K562 (cell line): ENCODE data around the gene CNN3. TPM values are rescaled to one million over a fixed set of nuclear protein-coding genes. Genes with fewer than 3 reads are reported as not detected.

Source experiments
- ATAC-seq: fragments of 200-7000 bp; cut with Tn5 transposase; 3 replicates; pipeline ENCODE4 v1.9.1; 2020; ENCODE audit warnings: moderate library complexity
- BruUV-seq: library from RNA; stranded (reverse); fragments of 400-500 nt; replicated peaks from 2 replicates; lab custom pipeline; 2021; lab: Mats Ljungman, UMichigan
- CTCF ChIA-PET: fragments of 300-600 bp; formaldehyde crosslinking; extraction: SDS; loops from one replicate; lab custom pipeline; 2021; ENCODE audit warnings: low intra/inter-chr PET ratio; lab: Yijun Ruan, JAX
- POLR2A ChIA-PET: fragments of 300-600, 350-650 bp; sonication (Branson Sonifier 250); formaldehyde crosslinking; extraction: SDS; loops from one replicate; lab custom pipeline; 2021; ENCODE audit warnings: antibody characterized with exemption, inconsistent platforms; lab: Yijun Ruan, JAX
- DNase-seq, 4 experiments: peaks; one replicate each; pipeline versions ENCODE4 v3.0.0 to v3.0.0-alpha.2; 2011 to 2018; ENCODE audit warnings: low spot score in 3 of 4, mixed read lengths in 3 of 4; ENCODE audit errors: extremely low read depth in 1 of 4
- FAIRE-seq: peaks from 2 replicates; lab custom pipeline; 2011; peaks lifted over from hg19 to GRCh38; lab: Jason Lieb, UNC
- H2AFZ ChIP-seq: 2 replicates; pipeline ENCODE4 v1.6.0; 2011; ENCODE audit warnings: low read depth, low read length, control low read depth, inconsistent platforms
- H3K27ac ChIP-seq: fragments of 200-600 bp; 3 replicates; pipeline ENCODE4 v1.8.0; 2011; ENCODE audit warnings: low read depth, mild to moderate bottlenecking, control low read depth, inconsistent platforms, low read length, moderate library complexity, mixed read lengths; ENCODE audit errors: extremely low read depth
- H3K27me3 ChIP-seq, 2 experiments: fragments of 300-600 bp in 1 of 2; 2 replicates in 1 of 2; 3 replicates in 1 of 2; pipeline versions ENCODE4 v1.6.0 to v1.8.0; 2011; ENCODE audit warnings: inconsistent platforms in 2 of 2, low read length in 2 of 2, mild to moderate bottlenecking in 1 of 2, mixed read lengths in 1 of 2, moderate library complexity in 1 of 2; ENCODE audit not compliant: control insufficient read depth in 2 of 2, insufficient read depth in 2 of 2
- H3K36me3 ChIP-seq: fragments of 300-600 bp; 3 replicates; pipeline ENCODE4 v1.8.0; 2011; ENCODE audit warnings: mild to moderate bottlenecking, low read length, inconsistent platforms; ENCODE audit not compliant: control insufficient read depth, insufficient read depth
- H3K4me1 ChIP-seq, 2 experiments: fragments of 200-600 bp in 1 of 2; replicated peaks in 1 of 2; 2 replicates in 1 of 2; 3 replicates in 1 of 2; pipeline versions ENCODE4 v1.5.1 to v1.8.0; 2011; ENCODE audit warnings: inconsistent platforms in 2 of 2, low read length in 2 of 2, mild to moderate bottlenecking in 1 of 2, mixed read lengths in 1 of 2, moderate library complexity in 1 of 2; ENCODE audit not compliant: control insufficient read depth in 2 of 2, insufficient read depth in 2 of 2
- H3K4me2 ChIP-seq: 2 replicates; pipeline ENCODE4 v1.6.1; 2011; ENCODE audit warnings: low read length, control low read depth, inconsistent platforms, mixed read lengths; ENCODE audit not compliant: insufficient read depth
- H3K4me3 ChIP-seq: fragments of 200-600 bp; sonication (generic), shearing (Covaris generic); 2 replicates; pipeline ENCODE4 v1.5.1; 2016; ENCODE audit warnings: control low read depth, inconsistent platforms
- H3K79me2 ChIP-seq: fragments of 200-600 bp; 3 replicates; pipeline ENCODE4 v1.8.0; 2011; ENCODE audit warnings: low read length, inconsistent platforms; ENCODE audit not compliant: control insufficient read depth, insufficient read depth
- H3K9ac ChIP-seq, 2 experiments: 2 replicates each; pipeline versions ENCODE4 v1.6.0 to v1.6.1; 2011; ENCODE audit warnings: low read depth in 2 of 2, low read length in 2 of 2, control low read depth in 1 of 2, inconsistent platforms in 1 of 2, mild to moderate bottlenecking in 1 of 2, mixed read lengths in 1 of 2; ENCODE audit not compliant: insufficient read depth in 1 of 2
- H3K9me1 ChIP-seq: one replicate; pipeline ENCODE4 v1.6.0; 2011; ENCODE audit warnings: inconsistent platforms, mild to moderate bottlenecking, low read length, moderate library complexity; ENCODE audit not compliant: control insufficient read depth, insufficient read depth
- H3K9me3 ChIP-seq: replicated peaks from 2 replicates; pipeline ENCODE4 v1.5.1; 2011; ENCODE audit warnings: low read depth, low read length, inconsistent platforms; ENCODE audit not compliant: control insufficient read depth, insufficient read depth
- H4K20me1 ChIP-seq: replicated peaks from 2 replicates; pipeline ENCODE4 v1.6.1; 2011; ENCODE audit warnings: low read length, inconsistent platforms, mixed read lengths; ENCODE audit not compliant: control insufficient read depth, insufficient read depth
- ATF7 ChIP-seq: fragments of 450-650 bp; IDR thresholded peaks from 2 replicates; pipeline ENCODE4 v1.7.1; 2014; ENCODE audit warnings: mild to moderate bottlenecking, moderate library complexity
- CEBPG ChIP-seq, 3 experiments: fragments of 200-800 bp in 1 of 3; sonication (Bioruptor generic) in 1 of 3; sonication (generic) in 1 of 3; formaldehyde crosslinking in 1 of 3; IDR thresholded peaks in 2 of 3; conservative IDR thresholded peaks in 1 of 3; 2 replicates each; pipeline versions ENCODE4 v1.6.1 to v1.8.0; 2016 to 2022; ENCODE audit warnings: missing compliant biosample characterization in 2 of 3, missing genetic modification characterization in 2 of 3, mild to moderate bottlenecking in 1 of 3, missing genetic modification reagents in 1 of 3
- CTCFL ChIP-seq: IDR thresholded peaks from 2 replicates; pipeline ENCODE4 v1.6.1; 2011; ENCODE audit warnings: borderline replicate concordance, low read depth, mild to moderate bottlenecking, moderate library complexity, low read length; ENCODE audit not compliant: insufficient read depth, poor library complexity, severe bottlenecking
- CUX1 ChIP-seq: fragments of 200-800 bp; sonication (Bioruptor generic); IDR thresholded peaks from 2 replicates; pipeline ENCODE4 v1.6.1; 2016; ENCODE audit warnings: missing genetic modification characterization, missing compliant biosample characterization
- KAT8 ChIP-seq: fragments of 450-650 bp; IDR thresholded peaks from 2 replicates; pipeline ENCODE4 v1.6.1; 2016; ENCODE audit warnings: low read depth, mild to moderate bottlenecking
- MAFF ChIP-seq: IDR thresholded peaks from 2 replicates; pipeline ENCODE4 v1.6.1; 2012; ENCODE audit warnings: low read length, improper control_type of control experiment
- MEIS2 ChIP-seq: fragments of 450-650 bp; IDR thresholded peaks from 2 replicates; pipeline ENCODE4 v1.6.1; 2014; ENCODE audit warnings: mild to moderate bottlenecking; ENCODE audit not compliant: partially characterized antibody
- PKNOX1 ChIP-seq: fragments of 450-650 bp; IDR thresholded peaks from 2 replicates; pipeline ENCODE4 v1.6.1; 2016
- RBFOX2 ChIP-seq: fragments of 200-400 bp; formaldehyde crosslinking; IDR thresholded peaks from 2 replicates; pipeline ENCODE4 v1.6.1; 2017; ENCODE audit warnings: low read depth, mild to moderate bottlenecking, low read length, moderate library complexity
- SNAPC5 ChIP-seq: fragments of 250-450 bp; sonication (Bioruptor Pico); IDR thresholded peaks from 2 replicates; pipeline ENCODE4 v1.8.0; 2021; ENCODE audit warnings: moderate library complexity, mild to moderate bottlenecking, inconsistent platforms
- ZNF589 ChIP-seq: fragments of 200-800 bp; sonication (Bioruptor generic); IDR thresholded peaks from 2 replicates; pipeline ENCODE4 v1.6.1; 2016; ENCODE audit warnings: low read depth, missing genetic modification characterization, missing compliant biosample characterization
- WGBS: fragments of 100-300 bp; shearing (Covaris generic); methylation state at CpG from one replicate; pipeline ENCODE4 v1.1.6; 2016; ENCODE audit warnings: low coverage, mixed read lengths; ENCODE audit not compliant: insufficient coverage; ENCODE audit errors: missing lambda C conversion rate; 5-methylcytosine and 5-hydroxymethylcytosine counted together
- in situ Hi-C: fragments of 300-500 bp; cut with MboI; formaldehyde crosslinking; loops from 4 replicates; pipeline ENCODE4 v1.15.0; 2018; ENCODE audit warnings: inconsistent platforms, mixed read lengths
- intact Hi-C: fragments of 100-400 bp; cut with micrococcal nuclease; formaldehyde crosslinking; loops from 2 replicates; pipeline ENCODE4 v1.14.2; 2022
- polyA plus RNA-seq, 8 experiments: library from polyadenylated mRNA; depleted of rRNA in 4 of 8; stranded (reverse) in 5 of 8; unstranded in 3 of 8; fragments of >200 nt; fragmentation: Nextera tagmentation in 2 of 8; fragmentation: Illumina TruSeq in 1 of 8; extraction: Ambion mirVana in 2 of 8; extraction: Trizol in 1 of 8; gene quantifications; 2 replicates each; pipeline versions ENCODE4 v1.2.1 to v1.2.3, GENCODE V29; 2011 to 2014; ENCODE audit warnings: inconsistent platforms in 1 of 8, missing spikeins in 1 of 8
- total RNA-seq, 7 experiments: library from RNA; depleted of rRNA in 6 of 7; stranded (reverse); fragments of >200 nt in 6 of 7; fragmentation: Illumina TruSeq in 2 of 7; extraction: Trizol in 2 of 7; gene quantifications; 2 replicates each; pipeline versions ENCODE4 v1.2.1 to v1.2.3, GENCODE V29; 2011 to 2021; ENCODE audit warnings: low replicate concordance in 1 of 7

The CNN3 gene
- total and polyA plus RNA-seq, 9 of the 15 experiments (the other 6 are each of a cell fraction or from before 2014, with no cell fraction given), result 0.06 to 0.62 (median 0.18) TPM; not detected in 4

GRCh38 chr1:94901841-94902240, 25.1 kb downstream of the CNN3 start:
- H3K4me1 ChIP-seq, result no peaks in the 10 kb centered on the region
- no peaks in the 10 kb centered on the region for H3K9me3 ChIP-seq
- whole genome bisulfite sequencing, result 0% methylated on average over 4 of the region's 4 CpGs
- no peaks in the 10 kb centered on the region for H4K20me1 ChIP-seq
- no peak overlapping the region for H3K4me3 ChIP-seq
- H3K4me2 ChIP-seq, result no peak overlapping the region
- H2AFZ ChIP-seq, result no peak overlapping the region
- intact Hi-C loops (no loop called here), in situ Hi-C loops (no loop called here)
- ChIA-PET CTCF (no interaction called here), POLR2A (interaction anchor here (1.4 to 1.5 kb wide), 2 partner anchors 10 to 59 kb away, joined by 5 to 7 read pairs; no protein-coding TSS in a partner anchor)
- H3K36me3 ChIP-seq, result no peaks in the 10 kb centered on the region
- ATAC-seq (peak; percentile 93), DNase-seq (peak in 1 of 4 experiments; percentile 12), FAIRE-seq (no peak)
- H3K27ac ChIP-seq, result no peak overlapping the region
- no TSS peak for BruUV-seq
- H3K79me2 ChIP-seq, result no peaks in the 10 kb centered on the region
- no peaks in the 10 kb centered on the region for H3K9me1 ChIP-seq
- H3K27me3 ChIP-seq, result peaks cover 7 to 11% of the 10 kb centered on the region in 2 experiments; a peak in 4 of 5 replicates
- H3K9ac ChIP-seq, result no peak overlapping the region
- TF ChIP-seq CTCFL (no peak), KAT8 (no peak), ATF7 (0 out of 2 replicates have a peak, but pooled peaks have one; percentile 47), ZNF589 (CRISPR knock-in tag) (0 out of 2 replicates have a peak, but pooled peaks have one; percentile 48), MEIS2 (peak; percentile 77), RBFOX2 (peak; percentile 27; the same call in 1 of the 2 replicates), MAFF (no peak), PKNOX1 (peak; percentile 55), CEBPG (CRISPR knock-in tag; IDR thresholded peaks at IDR 0.05) (peak; percentile 47), CEBPG (tag; conservative IDR thresholded peaks at IDR 0.05 in 1 of 2, IDR thresholded peaks at IDR 0.05 in 1 of 2) (peak in 1 of 2 experiments; percentile 79; a peak in 2 of 4 replicates), SNAPC5 (CRISPR knock-in tag) (no peak), CUX1 (CRISPR knock-in tag) (no peak)
